ENCODE data around the gene CDKN1B.

CDKN1B gene

GRCh38 chr12:12770262-12770661 is 53.1 kb downstream of the CDKN1B start:
- DNase-seq = no peak
